Gastrocnemius medialis (tissue), 4 donors: Measurements from ENCODE around the gene TNPO2.

Source experiments
- POLR2A ChIP-seq, 2 donors: fragments of 450-650 bp; IDR thresholded peaks; one replicate each; pipeline ENCODE4 v1.6.1; 2017; ENCODE audit warnings: antibody characterized with exemption in 2 of 2, mild to moderate bottlenecking in 2 of 2, moderate library complexity in 2 of 2
- TF ChIP-seq, protein P1 (sequence below), 5 experiments: fragments of 450-650 bp in 3 of 5; fragments of 200-600 bp in 2 of 5; sonication (generic) in 2 of 5; IDR thresholded peaks in 4 of 5; conservative IDR thresholded peaks in 1 of 5; 1 replicate in 4 of 5; 2 replicates in 1 of 5; pipeline ENCODE4 v1.5.1; 2016 to 2019; ENCODE audit warnings: antibody characterized with exemption in 5 of 5, mild to moderate bottlenecking in 3 of 5, moderate library complexity in 3 of 5

DNA sequence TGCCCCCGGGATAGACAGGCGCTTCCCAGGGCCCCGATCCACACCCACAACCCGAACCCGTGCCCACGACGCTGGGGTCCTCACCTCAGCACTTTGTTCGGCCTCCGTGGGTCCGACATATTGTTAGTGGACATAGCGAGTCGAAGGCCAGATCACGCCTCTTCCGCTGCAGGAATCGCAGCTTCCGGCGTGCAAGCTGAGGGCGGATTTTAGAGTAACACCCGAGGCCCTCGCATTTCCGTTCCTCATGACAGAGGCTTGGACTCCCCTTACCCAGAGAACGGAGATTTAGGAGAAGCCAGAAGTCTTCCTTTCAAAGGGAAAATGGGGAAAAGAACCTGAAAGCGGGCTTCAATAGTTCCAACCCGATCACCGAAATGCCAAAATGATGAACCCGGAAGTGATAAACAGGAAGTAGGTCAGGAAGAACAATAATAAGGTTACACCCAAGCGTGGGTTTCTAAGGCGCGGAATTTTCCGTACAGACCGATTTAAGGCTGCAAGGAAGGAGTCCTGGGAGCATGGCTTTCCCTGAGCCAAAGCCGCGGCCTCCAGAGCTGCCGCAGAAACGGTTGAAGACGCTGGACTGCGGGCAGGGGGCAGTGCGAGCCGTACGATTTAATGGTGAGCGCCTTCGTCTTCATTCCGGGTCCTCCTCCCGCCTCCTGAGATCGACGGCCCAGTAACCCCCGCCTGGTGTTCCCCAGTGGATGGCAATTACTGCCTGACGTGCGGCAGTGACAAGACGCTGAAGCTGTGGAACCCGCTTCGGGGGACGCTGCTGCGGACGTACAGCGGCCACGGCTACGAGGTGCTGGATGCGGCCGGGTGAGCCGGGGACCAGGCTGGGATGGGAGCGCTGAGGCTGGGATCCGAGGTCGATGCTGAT lies 54.2 kb downstream of the TNPO2 start:
- TF ChIP-seq, protein P1, sequence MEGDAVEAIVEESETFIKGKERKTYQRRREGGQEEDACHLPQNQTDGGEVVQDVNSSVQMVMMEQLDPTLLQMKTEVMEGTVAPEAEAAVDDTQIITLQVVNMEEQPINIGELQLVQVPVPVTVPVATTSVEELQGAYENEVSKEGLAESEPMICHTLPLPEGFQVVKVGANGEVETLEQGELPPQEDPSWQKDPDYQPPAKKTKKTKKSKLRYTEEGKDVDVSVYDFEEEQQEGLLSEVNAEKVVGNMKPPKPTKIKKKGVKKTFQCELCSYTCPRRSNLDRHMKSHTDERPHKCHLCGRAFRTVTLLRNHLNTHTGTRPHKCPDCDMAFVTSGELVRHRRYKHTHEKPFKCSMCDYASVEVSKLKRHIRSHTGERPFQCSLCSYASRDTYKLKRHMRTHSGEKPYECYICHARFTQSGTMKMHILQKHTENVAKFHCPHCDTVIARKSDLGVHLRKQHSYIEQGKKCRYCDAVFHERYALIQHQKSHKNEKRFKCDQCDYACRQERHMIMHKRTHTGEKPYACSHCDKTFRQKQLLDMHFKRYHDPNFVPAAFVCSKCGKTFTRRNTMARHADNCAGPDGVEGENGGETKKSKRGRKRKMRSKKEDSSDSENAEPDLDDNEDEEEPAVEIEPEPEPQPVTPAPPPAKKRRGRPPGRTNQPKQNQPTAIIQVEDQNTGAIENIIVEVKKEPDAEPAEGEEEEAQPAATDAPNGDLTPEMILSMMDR (IDR thresholded peaks at IDR 0.05 in 4 of 5, conservative IDR thresholded peaks at IDR 0.05 in 1 of 5) = no peak
- peak in 1 of 2 donors; percentile 47 for TF ChIP-seq POLR2A (IDR thresholded peaks at IDR 0.05)
